ENCODE results near the gene OSM. TPM values are rescaled to one million over a fixed set of nuclear protein-coding genes. Genes with fewer than 3 reads are reported as not detected.

OSM gene
- polyA plus RNA-seq, 2 of the 4 experiments (the other 2 are of a cell fraction): not detected

- DNase-seq (ENCODE audit: low read depth in 1 of 2, low spot score in 1 of 2) (no peak), FAIRE-seq (no peak), ATAC-seq (no peak)
- peaks cover 3% of the 10 kb centered on the region; the same call in 1 of the 3 replicates for H3K9me3 ChIP-seq
- H3K27ac ChIP-seq: peak overlapping the region; percentile 95 to 100
- H3K4me2 ChIP-seq: no peak overlapping the region
- peaks cover 77% of the 10 kb centered on the region for H3K4me1 ChIP-seq
- POLR2A ChIA-PET: no interaction called here
- TF ChIP-seq BHLHE40 (IDR thresholded peaks at IDR 0.05; ENCODE audit: low read depth, low read length) (no peak), FOXS1 (CRISPR knock-in tag; IDR thresholded peaks at IDR 0.05) (no peak), HDAC2 (IDR thresholded peaks at IDR 0.05) (0 out of 2 replicates have a peak, but pooled peaks have one; percentile 50), PHF8 (IDR thresholded peaks at IDR 0.05; ENCODE audit: borderline replicate concordance, low read depth) (no peak), HOXB13 (CRISPR knock-in tag; IDR thresholded peaks at IDR 0.05; ENCODE audit: low read depth) (no peak), MYC (IDR thresholded peaks at IDR 0.05; ENCODE audit: borderline replicate concordance, low read length) (no peak), RCOR1 (IDR thresholded peaks at IDR 0.05; ENCODE audit: low read depth, low read length) (no peak), MAFK (IDR thresholded peaks at IDR 0.05; ENCODE audit: partially characterized antibody) (no peak), ZNF302 (CRISPR knock-in tag; IDR thresholded peaks at IDR 0.05) (peak; percentile 39; the same call in 1 of the 2 replicates), CHD4 (IDR thresholded peaks at IDR 0.05; ENCODE audit: borderline replicate concordance) (0 out of 2 replicates have a peak, but pooled peaks have one; percentile 49), KDM1A (IDR thresholded peaks at IDR 0.05; ENCODE audit: low read depth) (peak; percentile 95), RAD21 (conservative IDR thresholded peaks at IDR 0.05 in 1 of 2, IDR thresholded peaks at IDR 0.05 in 1 of 2) (no peak), ELK1 (IDR thresholded peaks at IDR 0.05; ENCODE audit: low read depth, low read length) (no peak), EHF (CRISPR knock-in tag; IDR thresholded peaks at IDR 0.05) (no peak)
- TF ChIP-seq, protein P1, sequence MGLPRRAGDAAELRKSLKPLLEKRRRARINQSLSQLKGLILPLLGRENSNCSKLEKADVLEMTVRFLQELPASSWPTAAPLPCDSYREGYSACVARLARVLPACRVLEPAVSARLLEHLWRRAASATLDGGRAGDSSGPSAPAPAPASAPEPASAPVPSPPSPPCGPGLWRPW (IDR thresholded peaks at IDR 0.05): no peak
- TF ChIP-seq, protein P2, sequence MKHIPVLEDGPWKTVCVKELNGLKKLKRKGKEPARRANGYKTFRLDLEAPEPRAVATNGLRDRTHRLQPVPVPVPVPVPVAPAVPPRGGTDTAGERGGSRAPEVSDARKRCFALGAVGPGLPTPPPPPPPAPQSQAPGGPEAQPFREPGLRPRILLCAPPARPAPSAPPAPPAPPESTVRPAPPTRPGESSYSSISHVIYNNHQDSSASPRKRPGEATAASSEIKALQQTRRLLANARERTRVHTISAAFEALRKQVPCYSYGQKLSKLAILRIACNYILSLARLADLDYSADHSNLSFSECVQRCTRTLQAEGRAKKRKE (CRISPR knock-in tag; IDR thresholded peaks at IDR 0.05; ENCODE audit: low read depth): no peak
- CTCF ChIA-PET: interaction anchor here (1.6 to 2.6 kb wide), 3 partner anchors 13 to 117 kb away, joined by 5 to 15 read pairs (median 6); no protein-coding TSS in a partner anchor
- H3K4me3 ChIP-seq: no peak overlapping the region
- 89% methylated on average over 7 of the region's 7 CpGs for WGBS (ENCODE audit: missing lambda C conversion rate)
Observed at GRCh38 chr22:30225220-30225927, 41.3 kb downstream of the OSM start.

GRCh38 chr22:30224161-30224857 is 42.3 kb downstream of the OSM start:
- no peak overlapping the region for H3K4me3 ChIP-seq
- H3K4me1 ChIP-seq: peaks cover 76% of the 10 kb centered on the region
- FAIRE-seq (peak; percentile 36), ATAC-seq (peak; percentile 81), DNase-seq (ENCODE audit: low read depth in 1 of 2, low spot score in 1 of 2) (peak; percentile 85 to 94)
- 3% methylated on average over 9 of the region's 11 CpGs for WGBS (ENCODE audit: missing lambda C conversion rate)
- H3K27ac ChIP-seq: peak overlapping the region; percentile 95 to 100
- ChIA-PET CTCF (interaction anchor here (0.7 to 2.6 kb wide), 7 partner anchors 9 to 714 kb away, joined by 3 to 15 read pairs (median 5); no protein-coding TSS in a partner anchor), POLR2A (interaction anchor here (0.8 to 1.3 kb wide), 2 partner anchors 11 to 12 kb away, joined by 5 to 7 read pairs; no protein-coding TSS in a partner anchor)
- peaks cover 3% of the 10 kb centered on the region; the same call in 1 of the 3 replicates for H3K9me3 ChIP-seq
- H3K4me2 ChIP-seq: peak overlapping the region; percentile 43
- no peak for TF ChIP-seq FOSB (CRISPR knock-in tag; IDR thresholded peaks at IDR 0.05)
- TF ChIP-seq RAD21 (conservative IDR thresholded peaks at IDR 0.05 in 1 of 2, IDR thresholded peaks at IDR 0.05 in 1 of 2): 0 out of 5 replicates have a peak, but pooled peaks have one; percentile 12 to 17
- no peak for TF ChIP-seq ZC3H11A (IDR thresholded peaks at IDR 0.05)
- TF ChIP-seq NPAS2 (CRISPR knock-in tag; IDR thresholded peaks at IDR 0.05; ENCODE audit: borderline replicate concordance): no peak
- TF ChIP-seq, protein P3, sequence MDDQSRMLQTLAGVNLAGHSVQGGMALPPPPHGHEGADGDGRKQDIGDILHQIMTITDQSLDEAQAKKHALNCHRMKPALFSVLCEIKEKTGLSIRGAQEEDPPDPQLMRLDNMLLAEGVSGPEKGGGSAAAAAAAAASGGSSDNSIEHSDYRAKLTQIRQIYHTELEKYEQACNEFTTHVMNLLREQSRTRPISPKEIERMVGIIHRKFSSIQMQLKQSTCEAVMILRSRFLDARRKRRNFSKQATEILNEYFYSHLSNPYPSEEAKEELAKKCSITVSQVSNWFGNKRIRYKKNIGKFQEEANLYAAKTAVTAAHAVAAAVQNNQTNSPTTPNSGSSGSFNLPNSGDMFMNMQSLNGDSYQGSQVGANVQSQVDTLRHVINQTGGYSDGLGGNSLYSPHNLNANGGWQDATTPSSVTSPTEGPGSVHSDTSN (IDR thresholded peaks at IDR 0.05): no peak
- TF ChIP-seq, protein P4, sequence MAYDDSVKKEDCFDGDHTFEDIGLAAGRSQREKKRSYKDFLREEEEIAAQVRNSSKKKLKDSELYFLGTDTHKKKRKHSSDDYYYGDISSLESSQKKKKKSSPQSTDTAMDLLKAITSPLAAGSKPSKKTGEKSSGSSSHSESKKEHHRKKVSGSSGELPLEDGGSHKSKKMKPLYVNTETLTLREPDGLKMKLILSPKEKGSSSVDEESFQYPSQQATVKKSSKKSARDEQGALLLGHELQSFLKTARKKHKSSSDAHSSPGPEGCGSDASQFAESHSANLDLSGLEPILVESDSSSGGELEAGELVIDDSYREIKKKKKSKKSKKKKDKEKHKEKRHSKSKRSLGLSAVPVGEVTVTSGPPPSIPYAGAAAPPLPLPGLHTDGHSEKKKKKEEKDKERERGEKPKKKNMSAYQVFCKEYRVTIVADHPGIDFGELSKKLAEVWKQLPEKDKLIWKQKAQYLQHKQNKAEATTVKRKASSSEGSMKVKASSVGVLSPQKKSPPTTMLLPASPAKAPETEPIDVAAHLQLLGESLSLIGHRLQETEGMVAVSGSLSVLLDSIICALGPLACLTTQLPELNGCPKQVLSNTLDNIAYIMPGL (CRISPR knock-in tag; IDR thresholded peaks at IDR 0.05; ENCODE audit: borderline replicate concordance): no peak
- TF ChIP-seq TFCP2L1 (CRISPR knock-in tag; IDR thresholded peaks at IDR 0.05): no peak
- no peak for TF ChIP-seq USF2 (IDR thresholded peaks at IDR 0.05)
- TF ChIP-seq HOXA7 (CRISPR knock-in tag; IDR thresholded peaks at IDR 0.05): 0 out of 2 replicates have a peak, but pooled peaks have one; percentile 26
- no peak for TF ChIP-seq POLR2A (IDR thresholded peaks at IDR 0.05; ENCODE audit: low read length)
- TF ChIP-seq POLR2AphosphoS2 (conservative IDR thresholded peaks at IDR 0.05; ENCODE audit: low read length): no peak
- TF ChIP-seq HDAC2 (IDR thresholded peaks at IDR 0.05): no peak
- no peak for TF ChIP-seq RNF2 (IDR thresholded peaks at IDR 0.05; ENCODE audit: borderline replicate concordance, low read depth)
- peak; percentile 82 for TF ChIP-seq MAFK (IDR thresholded peaks at IDR 0.05; ENCODE audit: partially characterized antibody)
- no peak for TF ChIP-seq CBX2 (IDR thresholded peaks at IDR 0.05; ENCODE audit: borderline replicate concordance, low read depth)

Data from A549 (cell line).